Epithelial cell of proximal tubule (primary cell): ENCODE data around the gene CASTOR2. TPM values are rescaled to one million over a fixed set of nuclear protein-coding genes. Genes with fewer than 3 reads are reported as not detected.

ENCODE experiments used
- DNase-seq: peaks from one replicate; pipeline ENCODE4 v3.0.0-alpha.2; 2011; ENCODE audit warnings: low read depth
- H3K4me3 ChIP-seq: 2 replicates; pipeline ENCODE4 v1.5.1; 2011; ENCODE audit warnings: low read depth, mild to moderate bottlenecking, low read length
- CTCF ChIP-seq: conservative IDR thresholded peaks from 2 replicates; pipeline ENCODE4 v1.5.1; 2012; ENCODE audit warnings: low read depth, mild to moderate bottlenecking, low read length
- total RNA-seq: library from RNA; depleted of rRNA; stranded (reverse); fragments of >200 nt; gene quantifications from 2 replicates; pipeline ENCODE4 v1.2.3, GENCODE V29; 2015

Gene CASTOR2
- total RNA-seq, 1 donor from 2014 or later, result 15.5 TPM

GRCh38 chr7:75049817-75050216 is 85.3 kb downstream of the CASTOR2 start:
- TF ChIP-seq CTCF, result no peak
- DNase-seq, result no peak
- no peak overlapping the region for H3K4me3 ChIP-seq

GRCh38 chr7:75050501-75050900 is 86.0 kb downstream of the CASTOR2 start:
- no peak overlapping the region for H3K4me3 ChIP-seq
- DNase-seq, result no peak
- TF ChIP-seq CTCF, result no peak

- no peak for DNase-seq
- no peak for TF ChIP-seq CTCF
Observed at GRCh38 chr7:75054744-75055143, 90.2 kb downstream of the CASTOR2 start.

GRCh38 chr7:75055155-75055554 is 90.7 kb downstream of the CASTOR2 start:
- no peak for TF ChIP-seq CTCF
- H3K4me3 ChIP-seq, result no peak overlapping the region
- DNase-seq, result no peak

More at GRCh38 chr7:75054744-75055143, 90.2 kb downstream of the CASTOR2 start:
- H3K4me3 ChIP-seq, result no peak overlapping the region

GRCh38 chr7:75055830-75056772 is 91.6 kb downstream of the CASTOR2 start:
- no peak for DNase-seq
- no peak overlapping the region for H3K4me3 ChIP-seq
- TF ChIP-seq CTCF, result no peak

GRCh38 chr7:75058406-75058805 is 93.9 kb downstream of the CASTOR2 start:
- H3K4me3 ChIP-seq, result no peak overlapping the region
- TF ChIP-seq CTCF, result no peak
- no peak for DNase-seq

- no peak for DNase-seq
- H3K4me3 ChIP-seq, result no peak overlapping the region
- no peak for TF ChIP-seq CTCF
Observed at GRCh38 chr7:75064291-75064690, 99.8 kb downstream of the CASTOR2 start.
